Skeletal muscle satellite cell (primary cell): ENCODE results near the gene ACHE. TPM values are rescaled to one million over a fixed set of nuclear protein-coding genes. Genes with fewer than 3 reads are reported as not detected.
"Not testable (repeated sequence)": the region's sequence is repeated elsewhere in the genome, so short reads cannot be mapped to it uniquely, and the experiment has no call there.

ENCODE experiments used
- H3K27me3 ChIP-seq: 2 replicates; pipeline ENCODE4 v1.7.0; 2013; ENCODE audit warnings: low read length; ENCODE audit not compliant: control insufficient read depth, insufficient read depth
- H3K36me3 ChIP-seq: 2 replicates; pipeline ENCODE4 v1.7.0; 2013; ENCODE audit warnings: mild to moderate bottlenecking, control low read depth, low read length; ENCODE audit not compliant: insufficient read depth
- H3K4me1 ChIP-seq: 2 replicates; pipeline ENCODE4 v1.7.0; 2013; ENCODE audit warnings: low read length; ENCODE audit not compliant: control insufficient read depth, insufficient read depth
- H3K4me2 ChIP-seq: 2 replicates; pipeline ENCODE4 v1.7.0; 2013; ENCODE audit warnings: mild to moderate bottlenecking, low read length
- H3K4me3 ChIP-seq: 2 replicates; pipeline ENCODE4 v1.7.0; 2013; ENCODE audit warnings: low read length
- H3K9ac ChIP-seq: 2 replicates; pipeline ENCODE4 v1.7.0; 2013; ENCODE audit warnings: mild to moderate bottlenecking, low read depth, low read length, moderate library complexity
- H3K9me3 ChIP-seq: replicated peaks from 2 replicates; pipeline ENCODE4 v1.7.0; 2013; ENCODE audit warnings: mild to moderate bottlenecking, control low read depth, low read length
- total RNA-seq: library from RNA; depleted of rRNA; stranded (reverse); fragments of >200 nt; gene quantifications from 2 replicates; pipeline ENCODE4 v1.2.3, GENCODE V29; 2012; rRNA removed

The ACHE gene
- total RNA-seq = 0.25 and 0.66 TPM in 2 replicates

- H3K27me3 ChIP-seq = peaks cover 30% of the 10 kb centered on the region
- peak within 1 kb of the TSS; percentile 61 for H3K4me3 ChIP-seq
- no peak within 1 kb of the TSS for H3K9ac ChIP-seq
- peak within 1 kb of the TSS; percentile 85 for H3K4me2 ChIP-seq
- peaks cover 9% of the 10 kb centered on the region for H3K4me1 ChIP-seq
- no peaks in the 10 kb centered on the region for H3K36me3 ChIP-seq
- no peaks in the 10 kb centered on the region for H3K9me3 ChIP-seq
Measured at GRCh38 chr7:100895701-100895955, at the start of gene ACHE. Gene ACHE, minus strand, starts transcription at chr7:100895888. Its CDS starts 1,656 bp downstream, at chr7:100894232.

DNA sequence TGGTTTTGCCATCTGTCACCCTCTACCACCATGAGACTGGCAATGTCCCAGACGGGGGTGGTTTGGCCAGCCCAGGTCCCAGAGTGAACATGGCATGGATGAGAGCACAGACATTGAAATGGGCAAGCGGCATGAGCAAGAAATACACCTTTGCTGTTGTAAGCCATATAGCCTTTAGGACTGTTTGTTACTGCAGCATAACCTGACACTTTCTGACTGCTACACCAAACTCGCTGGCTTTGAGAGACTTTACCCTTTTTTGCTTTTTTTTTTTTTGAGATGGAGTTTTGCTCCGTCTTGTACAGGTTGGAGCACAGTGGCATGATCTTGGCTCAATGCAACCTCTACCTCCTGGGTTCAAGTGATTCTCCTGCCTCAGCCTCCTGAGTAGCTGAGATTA is 48.5 kb upstream of the ACHE start:
- H3K9me3 ChIP-seq = no peaks in the 10 kb centered on the region
- no peak overlapping the region for H3K9ac ChIP-seq
- no peak overlapping the region for H3K4me3 ChIP-seq
- no peaks in the 10 kb centered on the region for H3K36me3 ChIP-seq
- H3K4me1 ChIP-seq = no peaks in the 10 kb centered on the region
- no peak overlapping the region for H3K4me2 ChIP-seq
- H3K27me3 ChIP-seq = peaks cover 16% of the 10 kb centered on the region

DNA sequence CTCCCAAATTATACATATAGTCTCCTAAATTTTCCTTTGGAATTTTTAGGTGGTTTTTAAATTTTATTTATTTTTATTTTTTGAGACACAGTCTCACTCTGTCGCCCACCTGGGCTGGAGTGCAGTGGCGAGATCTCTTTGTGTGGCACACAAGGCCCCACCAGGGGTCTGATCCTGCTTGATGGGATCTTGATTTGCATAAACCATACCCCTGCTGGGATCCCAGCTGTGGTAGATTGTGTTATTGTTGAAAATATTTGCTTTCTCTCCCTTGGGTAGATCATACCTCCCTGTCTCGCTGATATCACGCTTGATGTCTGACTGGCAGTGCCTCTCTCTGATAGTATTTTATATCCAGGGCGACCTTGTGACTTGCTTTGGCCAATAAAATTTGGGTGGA is 48.0 kb upstream of the ACHE start:
- no peak overlapping the region for H3K9ac ChIP-seq
- no peaks in the 10 kb centered on the region for H3K36me3 ChIP-seq
- no peaks in the 10 kb centered on the region for H3K4me1 ChIP-seq
- H3K27me3 ChIP-seq = peaks cover 12% of the 10 kb centered on the region
- H3K9me3 ChIP-seq = no peaks in the 10 kb centered on the region
- H3K4me3 ChIP-seq = no peak overlapping the region
- H3K4me2 ChIP-seq = no peak overlapping the region

DNA sequence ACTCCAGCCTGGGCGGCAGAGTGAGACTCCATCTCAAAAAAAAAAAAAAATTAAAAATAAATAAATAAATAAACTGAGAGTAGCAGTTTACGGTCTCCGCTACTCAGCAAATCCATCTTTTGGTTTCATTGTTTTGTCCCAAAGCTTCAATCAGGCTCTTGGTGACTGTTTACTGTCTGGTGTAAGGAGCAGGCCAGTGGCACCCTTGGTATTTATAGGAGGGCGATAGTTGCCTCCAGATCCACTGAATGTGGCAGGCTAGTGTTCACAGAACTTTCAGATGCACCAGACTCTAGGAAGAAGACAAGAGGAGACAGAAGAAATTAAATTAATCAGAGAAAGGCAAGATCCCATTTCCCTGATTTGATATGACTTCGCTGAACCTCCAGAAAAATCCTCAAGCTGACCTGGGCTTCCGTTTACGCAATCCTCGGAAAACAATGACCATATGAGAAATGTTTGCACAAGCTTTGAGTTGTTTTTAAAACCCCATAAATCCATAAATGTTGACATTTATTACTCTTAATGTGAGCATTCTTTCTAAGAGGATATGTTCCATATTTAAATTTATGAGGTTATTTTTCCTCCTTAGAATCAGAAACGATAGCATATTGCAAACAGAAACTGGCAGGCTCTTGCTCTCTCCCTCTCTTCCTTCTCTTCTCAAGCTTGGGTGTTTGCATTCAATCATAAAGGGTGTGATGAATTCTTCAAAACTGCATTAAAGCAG is 46.5 kb upstream of the ACHE start:
- Histone ChIP-seq H3K9ac (no peak overlapping the region), H3K27me3 (peaks cover 12% of the 10 kb centered on the region), H3K36me3 (no peaks in the 10 kb centered on the region), H3K4me1 (no peaks in the 10 kb centered on the region), H3K4me2 (no peak overlapping the region), H3K9me3 (no peaks in the 10 kb centered on the region), H3K4me3 (no peak overlapping the region)

DNA sequence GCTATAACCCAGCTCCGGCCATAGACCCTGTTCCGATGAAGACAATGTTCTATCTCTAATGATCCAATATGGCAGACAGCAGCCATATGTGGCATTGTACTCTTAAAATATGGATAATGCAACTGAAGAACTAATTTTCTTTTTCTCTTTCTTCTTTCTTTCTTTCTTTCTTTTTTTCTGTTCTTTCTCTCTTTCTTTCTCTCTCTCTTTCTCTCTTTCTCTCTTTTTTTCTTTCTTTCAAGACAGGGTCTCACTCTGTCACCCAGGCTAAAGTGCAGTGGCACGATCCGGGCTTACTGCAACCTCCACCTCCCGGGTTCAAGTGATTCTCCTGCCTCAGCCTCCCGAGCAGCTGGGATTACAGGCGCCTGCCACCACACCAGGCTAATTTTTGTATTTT is 40.5 kb upstream of the ACHE start:
- not testable (repeated sequence) for H3K4me2 ChIP-seq, H3K9me3 ChIP-seq, H3K4me1 ChIP-seq, H3K9ac ChIP-seq, H3K36me3 ChIP-seq, H3K4me3 ChIP-seq, H3K27me3 ChIP-seq

- H3K9me3 ChIP-seq, H3K36me3 ChIP-seq, H3K4me2 ChIP-seq, H3K4me1 ChIP-seq, H3K27me3 ChIP-seq, H3K9ac ChIP-seq, H3K4me3 ChIP-seq: not testable (repeated sequence)
Measured at GRCh38 chr7:100935381-100935780, 39.7 kb upstream of the ACHE start.

DNA sequence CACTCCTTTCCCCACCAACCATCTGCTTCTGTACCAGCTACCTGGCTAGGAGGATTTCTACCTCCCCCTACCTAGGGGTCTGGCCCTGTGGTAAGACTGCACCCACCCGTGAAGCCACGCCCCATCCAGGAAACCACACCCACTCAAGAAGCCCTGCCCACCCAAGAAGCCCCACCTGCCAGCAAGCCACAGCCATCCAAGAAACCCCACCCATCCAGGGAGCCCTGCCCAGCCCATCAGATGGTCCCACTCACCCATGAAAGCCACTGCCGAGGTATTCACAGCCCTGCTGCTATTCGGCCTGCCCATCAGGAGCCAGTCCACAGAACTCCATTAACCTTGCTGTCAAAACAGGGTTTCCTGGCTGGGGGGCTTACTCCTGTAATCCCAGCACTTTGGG is 38.0 kb upstream of the ACHE start:
- Histone ChIP-seq H3K4me2 (no peak overlapping the region), H3K4me3 (no peak overlapping the region), H3K27me3 (peaks cover 15% of the 10 kb centered on the region), H3K4me1 (no peaks in the 10 kb centered on the region), H3K36me3 (no peaks in the 10 kb centered on the region), H3K9me3 (no peaks in the 10 kb centered on the region), H3K9ac (no peak overlapping the region)

DNA sequence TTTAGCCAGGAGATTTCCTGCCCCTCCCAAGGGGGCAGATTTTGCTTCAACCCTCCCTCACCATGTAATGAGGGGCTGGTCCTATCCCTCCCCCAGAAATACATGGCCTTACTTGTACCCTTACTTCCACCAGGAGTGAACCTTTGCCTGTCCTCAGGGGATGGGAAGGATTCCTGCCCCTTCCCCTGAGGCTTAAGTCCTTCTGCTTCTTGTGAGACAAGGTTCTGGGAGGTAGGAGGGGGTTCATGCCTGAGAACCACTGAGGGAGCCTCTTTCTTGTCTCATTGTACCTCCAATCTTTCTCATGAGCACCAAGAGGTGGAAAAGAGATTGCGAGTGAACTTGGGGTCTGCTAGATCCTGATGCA is 34.1 kb upstream of the ACHE start:
- Histone ChIP-seq H3K4me1 (no peaks in the 10 kb centered on the region), H3K4me3 (no peak overlapping the region), H3K36me3 (no peaks in the 10 kb centered on the region), H3K9ac (no peak overlapping the region), H3K27me3 (peaks cover 19% of the 10 kb centered on the region), H3K9me3 (no peaks in the 10 kb centered on the region), H3K4me2 (no peak overlapping the region)

GRCh38 chr7:100923616-100924015 is 27.9 kb upstream of the ACHE start:
- not testable (repeated sequence) for H3K9ac ChIP-seq, H3K4me1 ChIP-seq
- peaks cover 24% of the 10 kb centered on the region for H3K27me3 ChIP-seq

GRCh38 chr7:100921039-100921438 is 25.4 kb upstream of the ACHE start:
- H3K4me1 ChIP-seq = no peaks in the 10 kb centered on the region
- no peak overlapping the region for H3K4me3 ChIP-seq
- H3K9me3 ChIP-seq = no peaks in the 10 kb centered on the region
- no peak overlapping the region for H3K9ac ChIP-seq
- H3K36me3 ChIP-seq = no peaks in the 10 kb centered on the region
- no peak overlapping the region for H3K4me2 ChIP-seq
- H3K27me3 ChIP-seq = peaks cover 28% of the 10 kb centered on the region

More at GRCh38 chr7:100923616-100924015, 27.9 kb upstream of the ACHE start:
- not testable (repeated sequence) for H3K4me3 ChIP-seq, H3K36me3 ChIP-seq, H3K9me3 ChIP-seq, H3K4me2 ChIP-seq

DNA sequence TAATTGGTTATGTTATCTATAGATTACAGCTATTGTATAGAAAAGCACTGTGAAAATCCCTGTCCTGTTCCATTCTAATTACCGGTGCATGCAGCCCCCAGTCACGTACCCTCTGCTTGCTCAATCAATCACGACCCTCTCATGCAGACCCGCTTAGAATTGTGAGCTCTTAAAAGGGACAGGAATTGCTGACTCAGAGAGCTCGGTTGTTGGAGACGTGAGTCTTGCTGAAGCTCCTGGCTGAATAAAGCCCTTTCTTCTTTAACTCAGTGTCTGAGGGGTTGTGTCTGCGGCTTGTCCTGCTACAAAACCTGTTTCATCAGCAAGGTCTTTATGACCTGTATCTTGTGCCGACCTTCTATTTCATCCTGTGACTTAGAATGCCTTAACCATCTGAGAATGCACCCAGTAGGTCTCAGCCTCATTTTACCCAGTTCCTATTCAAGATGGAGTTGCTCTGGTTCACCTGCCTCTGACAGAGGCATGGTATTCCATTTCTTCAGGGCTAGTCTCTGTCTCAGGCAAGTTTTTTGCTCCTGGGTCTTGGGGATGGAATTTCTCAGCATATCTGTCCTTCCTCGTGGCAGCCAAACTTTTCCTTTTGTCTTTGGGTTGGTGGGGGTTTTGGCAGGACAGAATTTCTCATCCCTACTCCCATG is 24.2 kb upstream of the ACHE start:
- H3K27me3 ChIP-seq = peaks cover 24% of the 10 kb centered on the region
- H3K4me2 ChIP-seq, H3K9me3 ChIP-seq, H3K36me3 ChIP-seq, H3K4me3 ChIP-seq, H3K4me1 ChIP-seq, H3K9ac ChIP-seq: not testable (repeated sequence)

GRCh38 chr7:100919335-100919734 is 23.6 kb upstream of the ACHE start:
- not testable (repeated sequence) for H3K9ac ChIP-seq, H3K36me3 ChIP-seq, H3K4me1 ChIP-seq, H3K4me3 ChIP-seq, H3K4me2 ChIP-seq, H3K9me3 ChIP-seq
- H3K27me3 ChIP-seq = peaks cover 24% of the 10 kb centered on the region
